Stimulated activated CD4-positive, alpha-beta T cell treated with anti-CD3 and anti-CD28 coated beads, Interleukin-15, amount 100 ng/mL, for 1 hour (primary cell): ENCODE measurements around the gene PLAC1.

Experiments used
- DNase-seq, 2 donors: peaks; one replicate each; pipeline ENCODE4 v3.0.0-alpha.2; 2020; ENCODE audit warnings: low read depth in 1 of 2, low spot score in 1 of 2

Gene PLAC1

GRCh38 chrX:134658002-134658759 is at the start of gene PLAC1:
TSS of gene PLAC1 (minus strand) at chrX:134658471. CDS start at chrX:134566682, 91,789 bp downstream.
- DNase-seq, result no peak

GRCh38 chrX:134706138-134706537 is 47.9 kb upstream of the PLAC1 start:
- DNase-seq, result no peak

DNA sequence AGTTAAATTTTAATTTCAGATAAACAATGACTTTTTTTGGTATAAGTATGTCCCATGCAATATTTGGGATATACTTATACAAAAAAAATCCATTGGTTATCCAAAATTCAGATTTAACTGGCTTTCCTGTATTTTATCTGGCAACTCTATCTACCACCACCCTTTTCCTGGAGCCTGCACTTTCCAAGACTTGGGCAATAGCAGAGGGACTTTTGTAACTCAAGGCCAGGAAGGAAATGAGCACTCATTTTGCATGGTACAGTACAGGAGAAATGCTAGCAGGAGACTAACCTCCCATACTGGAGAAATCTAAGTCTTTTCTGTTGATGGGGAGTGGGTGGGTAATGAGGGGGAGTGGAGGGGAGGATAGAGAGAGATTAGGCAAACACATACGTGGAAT is 37.7 kb upstream of the PLAC1 start:
- DNase-seq, result no peak

DNA sequence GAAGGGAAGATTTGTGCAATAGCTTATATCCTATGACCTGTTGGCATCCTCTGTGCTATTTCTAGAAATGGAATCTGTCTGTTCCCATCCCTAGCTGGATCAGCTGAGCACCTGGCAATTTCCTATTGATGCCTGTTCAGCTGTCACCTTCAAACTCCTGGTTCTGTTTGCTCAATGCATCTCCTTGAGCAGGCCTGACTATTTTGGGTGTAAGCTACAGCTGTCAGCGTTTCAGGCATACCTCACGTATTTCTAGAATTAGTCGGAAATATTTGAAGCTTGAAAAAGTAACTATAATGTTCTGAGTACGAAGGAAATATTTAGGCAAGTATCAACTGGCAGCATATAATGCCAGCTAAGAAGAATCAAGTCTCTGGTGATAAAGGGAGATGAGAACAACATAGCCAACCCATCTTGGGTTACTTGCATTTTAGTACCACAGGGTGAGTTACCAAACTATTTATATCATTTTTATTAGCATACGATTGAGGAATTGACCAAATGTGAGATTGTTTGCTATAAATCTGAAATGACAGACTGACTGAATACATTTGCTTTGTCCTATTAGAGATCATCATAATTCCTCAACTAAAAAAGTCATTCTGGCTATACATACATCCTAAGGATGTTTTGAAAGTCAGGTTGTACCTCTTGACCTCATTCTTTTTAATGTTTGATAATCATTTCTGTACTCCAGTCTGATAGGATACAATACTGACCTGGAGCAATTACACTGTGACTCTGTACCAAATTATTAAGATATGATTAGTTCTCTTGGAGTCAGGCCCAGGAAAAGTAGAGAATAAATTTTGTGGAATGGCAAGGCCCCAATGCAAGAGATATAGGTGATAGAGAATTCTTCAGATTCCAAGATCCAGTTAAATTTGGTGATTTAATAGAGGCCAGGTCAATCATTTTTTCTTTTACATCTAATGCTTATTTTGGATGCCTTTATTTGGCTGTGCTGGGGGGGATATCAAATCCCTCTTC is 36.4 kb upstream of the PLAC1 start:
- DNase-seq, result no peak

- no peak for DNase-seq
Observed at GRCh38 chrX:134693644-134694043, 35.4 kb upstream of the PLAC1 start.

DNA sequence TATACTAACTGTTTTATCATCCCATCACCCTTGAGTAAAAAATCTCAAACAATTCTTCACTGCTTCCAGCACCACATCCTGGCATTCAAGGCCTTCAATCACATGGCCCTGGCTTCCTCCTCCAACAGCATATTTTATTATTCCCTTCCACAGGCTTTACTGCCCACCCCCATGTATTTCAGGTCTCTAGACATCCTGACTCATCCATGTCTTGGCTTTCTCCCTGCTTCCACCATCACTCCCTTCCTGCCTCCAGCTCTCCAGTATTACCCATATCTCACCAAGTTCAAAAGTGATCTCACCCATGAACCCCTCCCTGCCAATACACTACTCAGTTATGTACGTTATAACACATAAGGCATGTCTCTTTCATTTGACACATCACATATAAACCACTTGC is 34.7 kb upstream of the PLAC1 start:
- no peak for DNase-seq

- DNase-seq, result no peak
Observed at GRCh38 chrX:134692233-134692632, 34.0 kb upstream of the PLAC1 start.

GRCh38 chrX:134691453-134691852 is 33.2 kb upstream of the PLAC1 start:
- no peak for DNase-seq

DNA sequence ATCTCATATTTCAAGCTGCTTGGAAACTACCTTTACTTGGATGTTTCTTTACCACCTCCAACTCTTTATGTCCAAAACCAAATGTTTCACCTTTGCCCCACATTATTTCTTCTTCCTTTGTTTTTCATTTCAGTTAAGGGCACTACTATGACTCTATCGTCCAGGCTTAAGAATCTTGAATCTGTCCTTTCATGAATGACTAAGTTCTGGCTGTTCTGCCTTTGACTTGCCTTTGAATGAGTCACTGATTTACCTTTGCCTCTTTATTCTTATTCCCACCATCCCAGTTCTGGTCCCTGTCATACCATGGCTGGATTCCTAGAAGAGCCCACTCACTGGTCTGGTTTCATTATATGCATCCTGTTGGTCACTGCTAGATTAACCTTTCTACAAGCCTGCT is 30.6 kb upstream of the PLAC1 start:
- DNase-seq, result no peak

- no peak for DNase-seq
Observed at GRCh38 chrX:134688031-134688823, 30.0 kb upstream of the PLAC1 start.

- DNase-seq, result no peak
Observed at GRCh38 chrX:134685668-134686067, 27.4 kb upstream of the PLAC1 start.

DNA sequence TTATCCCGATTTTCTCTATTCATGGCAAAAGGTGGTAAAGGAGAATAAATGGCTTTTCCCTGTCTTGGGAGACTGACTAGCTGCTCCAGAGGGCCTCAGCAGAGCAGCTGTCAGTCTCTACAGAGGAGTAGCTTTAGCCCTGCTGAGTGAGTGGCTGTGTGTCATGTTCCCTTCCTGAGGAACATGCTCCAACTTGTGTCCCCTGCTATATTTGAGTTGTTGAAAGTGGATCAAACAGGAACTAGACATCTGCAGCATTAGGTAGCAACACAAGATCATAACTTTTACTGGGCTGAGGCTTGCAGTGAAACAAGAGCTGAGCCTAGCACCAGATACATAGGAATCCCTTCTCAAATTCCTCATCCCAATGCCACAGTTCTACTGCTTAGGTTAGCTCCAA is 26.7 kb upstream of the PLAC1 start:
- DNase-seq, result no peak

GRCh38 chrX:134683351-134684005 is 25.2 kb upstream of the PLAC1 start:
- no peak for DNase-seq

DNA sequence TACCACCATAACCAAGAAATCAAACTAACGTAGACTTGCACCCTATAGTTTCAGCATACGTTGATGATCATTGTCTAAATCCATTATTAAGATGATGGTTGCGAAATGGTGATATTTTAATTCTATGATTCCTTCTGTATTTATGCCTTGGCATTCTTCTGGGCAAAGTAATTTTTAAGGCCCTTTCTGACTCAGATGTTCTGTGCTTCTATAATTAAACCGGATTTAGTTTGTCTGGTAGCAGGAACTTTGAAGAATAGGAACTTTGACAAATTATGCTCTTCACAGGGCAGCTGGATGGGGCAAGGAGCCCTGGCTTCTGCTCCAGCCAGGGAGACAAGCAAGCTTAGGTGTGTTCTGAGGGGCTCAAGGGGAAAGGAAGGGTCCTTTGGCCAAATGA is 23.8 kb upstream of the PLAC1 start:
- DNase-seq, result no peak

DNA sequence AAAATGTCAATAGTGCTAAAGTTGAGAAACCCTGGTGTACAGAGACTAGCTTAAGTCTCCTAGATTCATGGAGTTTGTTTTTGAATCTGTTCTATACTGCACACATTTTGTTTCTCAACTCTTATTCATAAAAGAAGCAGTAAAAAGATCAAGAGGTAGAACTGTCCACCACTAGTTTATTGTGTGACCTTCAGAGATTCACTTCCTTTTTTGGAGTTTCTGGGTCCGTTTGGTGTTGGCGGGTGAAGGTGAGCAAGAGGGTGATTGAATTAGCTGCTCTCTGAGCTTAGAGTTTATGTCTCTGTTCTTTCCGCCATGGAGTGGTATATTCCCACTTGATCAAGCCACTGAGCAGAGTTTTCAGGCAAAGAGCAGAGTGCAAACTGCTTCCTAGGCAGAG is 21.4 kb upstream of the PLAC1 start:
- no peak for DNase-seq

DNA sequence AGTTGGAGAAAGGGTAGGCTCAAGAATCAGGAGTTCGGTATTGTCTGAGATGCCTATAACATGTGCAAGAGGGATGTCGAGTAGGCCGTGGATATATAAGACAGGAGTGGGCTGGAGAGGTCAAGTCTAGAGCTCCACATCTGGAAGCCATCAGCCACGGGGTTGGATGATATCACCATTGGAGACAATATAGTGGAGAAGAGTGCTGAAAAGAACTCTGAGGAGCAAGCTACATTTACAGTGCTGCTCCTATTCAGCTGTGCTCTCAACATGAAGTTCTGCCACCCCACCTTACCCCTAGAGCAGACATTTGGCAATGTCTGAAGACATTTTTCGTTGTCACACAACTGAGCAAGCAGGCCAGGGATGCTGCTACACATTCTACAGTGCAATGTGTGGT is 20.9 kb upstream of the PLAC1 start:
- DNase-seq, result no peak

DNA sequence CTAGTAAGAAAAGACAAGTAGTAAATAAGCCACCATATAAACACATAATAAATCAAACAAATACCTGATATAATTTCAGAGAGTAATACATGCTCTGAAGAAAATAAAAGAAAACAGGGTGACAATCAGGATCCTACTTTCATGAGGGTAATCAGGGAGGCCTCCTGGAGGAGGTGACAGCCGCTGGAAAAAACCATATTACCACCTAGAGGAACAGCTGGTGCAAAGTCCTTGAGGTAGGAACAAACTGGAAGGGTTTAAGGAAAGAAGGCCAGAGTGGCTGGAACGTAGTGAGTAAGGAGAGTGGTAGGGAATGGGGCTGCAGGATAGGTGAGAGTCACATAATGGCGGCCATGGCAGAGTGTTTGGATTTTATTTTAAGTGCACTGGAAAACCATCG is 19.1 kb upstream of the PLAC1 start:
- DNase-seq, result no peak

DNA sequence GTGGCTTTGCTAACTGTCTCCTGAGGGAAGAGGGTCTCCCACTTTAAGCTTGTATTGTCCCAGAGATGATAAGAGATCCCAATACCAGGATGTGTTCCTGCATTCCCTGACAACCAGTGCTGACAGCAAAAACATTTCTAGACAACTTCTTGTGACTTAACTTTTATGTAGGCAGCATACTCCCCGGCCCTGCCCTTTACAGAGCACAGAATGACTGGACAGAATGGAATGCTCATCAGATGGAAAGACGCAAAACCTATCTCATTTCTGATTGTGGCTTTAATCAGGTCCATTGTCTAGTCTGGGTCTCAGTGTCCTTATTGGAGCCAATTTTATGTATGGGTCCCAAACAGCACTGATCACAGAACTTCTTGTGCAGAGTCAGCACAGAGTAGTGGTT is 18.2 kb upstream of the PLAC1 start:
- DNase-seq, result no peak

DNA sequence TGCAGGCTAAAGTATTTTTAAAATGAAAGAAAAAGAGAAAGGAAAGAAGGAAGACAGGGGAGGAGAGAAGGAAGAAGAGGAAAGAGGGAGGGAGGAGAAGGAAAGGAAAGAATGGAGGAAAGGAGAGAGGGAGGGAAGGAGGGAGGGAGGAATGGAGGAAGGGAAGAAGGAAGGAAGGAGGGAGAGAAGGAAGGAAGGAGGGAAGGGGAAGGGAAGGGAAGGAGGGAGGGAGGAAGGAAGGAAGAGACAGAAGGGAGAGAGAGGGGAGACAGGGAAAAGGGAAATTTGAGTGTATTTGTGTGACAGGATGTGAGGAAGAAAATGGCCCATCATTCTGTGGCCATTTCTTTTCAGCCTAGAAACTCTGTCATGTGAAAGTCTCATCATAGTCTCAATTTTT is 14.9 kb upstream of the PLAC1 start:
- DNase-seq, result no peak

- no peak for DNase-seq
Observed at GRCh38 chrX:134672101-134672500, 13.8 kb upstream of the PLAC1 start.

- no peak for DNase-seq
Observed at GRCh38 chrX:134671294-134671693, 13.0 kb upstream of the PLAC1 start.
